GM19240 (cell line): ENCODE results near the gene SC5D.

Experiments used
- DNase-seq: peaks from one replicate; pipeline ENCODE4 v3.0.0; 2011; ENCODE audit warnings: low spot score; ENCODE audit not compliant: insufficient read length

Gene SC5D

GRCh38 chr11:121328176-121328966 is 35.8 kb downstream of the SC5D start:
- no peak for DNase-seq

- DNase-seq = no peak
These were observed 36.6 kb downstream of the SC5D start for GRCh38 chr11:121328967-121329679.

- DNase-seq = no peak
These were observed 37.3 kb downstream of the SC5D start for GRCh38 chr11:121329781-121330395.

- no peak for DNase-seq
These were observed 38.3 kb downstream of the SC5D start for GRCh38 chr11:121330614-121331435.

GRCh38 chr11:121334973-121335710 is 42.6 kb downstream of the SC5D start:
- DNase-seq = no peak

GRCh38 chr11:121336279-121336937 is 43.8 kb downstream of the SC5D start:
- no peak for DNase-seq

GRCh38 chr11:121337078-121337477 is 44.5 kb downstream of the SC5D start:
- DNase-seq = no peak

- DNase-seq = no peak
These were observed 45.2 kb downstream of the SC5D start for GRCh38 chr11:121337740-121338272.

GRCh38 chr11:121338536-121338935 is 46.0 kb downstream of the SC5D start:
- DNase-seq = no peak

- no peak for DNase-seq
These were observed 47.5 kb downstream of the SC5D start for GRCh38 chr11:121340032-121340580.

- no peak for DNase-seq
These were observed 49.0 kb downstream of the SC5D start for GRCh38 chr11:121341609-121342008.

- DNase-seq = no peak
These were observed 52.3 kb downstream of the SC5D start for GRCh38 chr11:121344824-121345223.

GRCh38 chr11:121347094-121347493 is 54.5 kb downstream of the SC5D start:
- no peak for DNase-seq

GRCh38 chr11:121347813-121348212 is 55.2 kb downstream of the SC5D start:
- DNase-seq = no peak

- no peak for DNase-seq
These were observed 55.8 kb downstream of the SC5D start for GRCh38 chr11:121348220-121348875.

- no peak for DNase-seq
These were observed 57.2 kb downstream of the SC5D start for GRCh38 chr11:121349790-121350189.

GRCh38 chr11:121350314-121351082 is 57.9 kb downstream of the SC5D start:
- no peak for DNase-seq

- no peak for DNase-seq
These were observed 58.6 kb downstream of the SC5D start for GRCh38 chr11:121351083-121351630.
